HepG2 (cell line): ENCODE data around the gene HAPLN3.

Experiments
- ESRRA ChIP-seq: sonication (generic); formaldehyde crosslinking; IDR thresholded peaks from 2 replicates; pipeline ENCODE4 v1.5.1; 2020; ENCODE audit warnings: mild to moderate bottlenecking, low read depth, missing genetic modification reagents
- KAT7 ChIP-seq: IDR thresholded peaks from 2 replicates; pipeline ENCODE4 v1.6.1; 2018; ENCODE audit warnings: borderline replicate concordance, missing compliant biosample characterization
- MAX ChIP-seq: IDR thresholded peaks from 2 replicates; pipeline ENCODE4 v1.6.1; 2012; ENCODE audit warnings: inconsistent platforms
- NR3C1 ChIP-seq: sonication (generic); formaldehyde crosslinking; IDR thresholded peaks from 2 replicates; pipeline ENCODE4 v1.4.0; 2020; ENCODE audit warnings: missing genetic modification reagents
- SMAD1 ChIP-seq: sonication (generic); formaldehyde crosslinking; IDR thresholded peaks from 2 replicates; pipeline ENCODE4 v1.4.0; 2020; ENCODE audit warnings: missing genetic modification reagents, low read depth, mild to moderate bottlenecking, borderline replicate concordance
- SP1 ChIP-seq, 2 experiments: fragments of 450-650 bp in 1 of 2; sonication (generic) in 1 of 2; formaldehyde crosslinking in 1 of 2; IDR thresholded peaks; 2 replicates each; pipeline versions ENCODE4 v1.4.0 to v1.6.1; 2016 to 2020; ENCODE audit warnings: missing genetic modification reagents in 1 of 2
- ZBTB8A ChIP-seq: sonication (generic); formaldehyde crosslinking; IDR thresholded peaks from 2 replicates; pipeline ENCODE4 v1.4.0; 2020; ENCODE audit warnings: mild to moderate bottlenecking, low read depth, missing genetic modification reagents, borderline replicate concordance
- ZFX ChIP-seq: sonication (generic); formaldehyde crosslinking; IDR thresholded peaks from 2 replicates; pipeline ENCODE4 v1.4.0; 2020; ENCODE audit warnings: mild to moderate bottlenecking, low read depth, missing genetic modification reagents, moderate library complexity
- ZNF180 ChIP-seq: sonication (generic); formaldehyde crosslinking; IDR thresholded peaks from 2 replicates; pipeline ENCODE4 v1.4.0; 2020; ENCODE audit warnings: low read depth, missing genetic modification reagents, borderline replicate concordance
- ZNF446 ChIP-seq: sonication (generic); formaldehyde crosslinking; IDR thresholded peaks from 2 replicates; pipeline ENCODE4 v1.5.0; 2020; ENCODE audit warnings: mild to moderate bottlenecking, missing genetic modification reagents
- ZSCAN9 ChIP-seq: IDR thresholded peaks from 2 replicates; pipeline ENCODE4 v1.6.1; 2016; ENCODE audit warnings: borderline replicate concordance
- TF ChIP-seq, protein P1 (sequence below): sonication (generic); formaldehyde crosslinking; IDR thresholded peaks from 2 replicates; pipeline ENCODE4 v1.5.0; 2020; ENCODE audit warnings: mild to moderate bottlenecking, missing genetic modification reagents, moderate library complexity
- TF ChIP-seq, protein P2 (sequence below): sonication (generic); formaldehyde crosslinking; conservative IDR thresholded peaks from 2 replicates; pipeline ENCODE4 v1.8.0; 2022; ENCODE audit warnings: low read depth, missing genetic modification reagents

DNA sequence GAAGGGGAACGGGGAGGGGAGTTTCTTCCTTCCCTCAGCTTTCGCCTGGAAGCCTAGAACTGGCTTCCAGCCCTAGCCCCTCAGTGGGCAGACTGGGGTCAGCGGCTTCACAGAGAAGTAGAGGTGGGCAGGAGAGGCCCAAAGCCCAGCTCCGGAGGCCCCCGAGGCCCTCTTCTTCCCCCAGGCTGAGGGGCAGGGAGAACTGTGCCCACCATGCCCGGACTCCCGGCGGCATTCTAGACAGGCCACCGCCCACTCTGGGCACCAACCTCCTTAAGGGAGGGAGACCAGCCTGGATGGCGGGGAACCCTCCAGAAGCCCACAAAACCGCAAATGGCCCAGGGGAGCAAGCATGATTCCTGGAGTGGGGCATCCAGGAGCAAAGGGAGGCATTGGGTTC is 17.9 kb downstream of the HAPLN3 start:
- TF ChIP-seq, protein P1, sequence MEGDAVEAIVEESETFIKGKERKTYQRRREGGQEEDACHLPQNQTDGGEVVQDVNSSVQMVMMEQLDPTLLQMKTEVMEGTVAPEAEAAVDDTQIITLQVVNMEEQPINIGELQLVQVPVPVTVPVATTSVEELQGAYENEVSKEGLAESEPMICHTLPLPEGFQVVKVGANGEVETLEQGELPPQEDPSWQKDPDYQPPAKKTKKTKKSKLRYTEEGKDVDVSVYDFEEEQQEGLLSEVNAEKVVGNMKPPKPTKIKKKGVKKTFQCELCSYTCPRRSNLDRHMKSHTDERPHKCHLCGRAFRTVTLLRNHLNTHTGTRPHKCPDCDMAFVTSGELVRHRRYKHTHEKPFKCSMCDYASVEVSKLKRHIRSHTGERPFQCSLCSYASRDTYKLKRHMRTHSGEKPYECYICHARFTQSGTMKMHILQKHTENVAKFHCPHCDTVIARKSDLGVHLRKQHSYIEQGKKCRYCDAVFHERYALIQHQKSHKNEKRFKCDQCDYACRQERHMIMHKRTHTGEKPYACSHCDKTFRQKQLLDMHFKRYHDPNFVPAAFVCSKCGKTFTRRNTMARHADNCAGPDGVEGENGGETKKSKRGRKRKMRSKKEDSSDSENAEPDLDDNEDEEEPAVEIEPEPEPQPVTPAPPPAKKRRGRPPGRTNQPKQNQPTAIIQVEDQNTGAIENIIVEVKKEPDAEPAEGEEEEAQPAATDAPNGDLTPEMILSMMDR (CRISPR knock-in tag) = no peak
- no peak for TF ChIP-seq ZBTB8A (CRISPR knock-in tag)
- TF ChIP-seq SP1 (IDR thresholded peaks at IDR 0.05) = no peak
- TF ChIP-seq SP1 (CRISPR knock-in tag; IDR thresholded peaks at IDR 0.05) = no peak
- no peak for TF ChIP-seq NR3C1
- TF ChIP-seq MAX = no peak
- TF ChIP-seq KAT7 = no peak
- TF ChIP-seq SMAD1 (CRISPR knock-in tag) = no peak
- no peak for TF ChIP-seq ZSCAN9 (CRISPR knock-in tag)
- no peak for TF ChIP-seq ESRRA (CRISPR knock-in tag)
- TF ChIP-seq ZNF180 (CRISPR knock-in tag) = no peak
- TF ChIP-seq, protein P2, sequence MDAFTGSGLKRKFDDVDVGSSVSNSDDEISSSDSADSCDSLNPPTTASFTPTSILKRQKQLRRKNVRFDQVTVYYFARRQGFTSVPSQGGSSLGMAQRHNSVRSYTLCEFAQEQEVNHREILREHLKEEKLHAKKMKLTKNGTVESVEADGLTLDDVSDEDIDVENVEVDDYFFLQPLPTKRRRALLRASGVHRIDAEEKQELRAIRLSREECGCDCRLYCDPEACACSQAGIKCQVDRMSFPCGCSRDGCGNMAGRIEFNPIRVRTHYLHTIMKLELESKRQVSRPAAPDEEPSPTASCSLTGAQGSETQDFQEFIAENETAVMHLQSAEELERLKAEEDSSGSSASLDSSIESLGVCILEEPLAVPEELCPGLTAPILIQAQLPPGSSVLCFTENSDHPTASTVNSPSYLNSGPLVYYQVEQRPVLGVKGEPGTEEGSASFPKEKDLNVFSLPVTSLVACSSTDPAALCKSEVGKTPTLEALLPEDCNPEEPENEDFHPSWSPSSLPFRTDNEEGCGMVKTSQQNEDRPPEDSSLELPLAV = no peak
- no peak for TF ChIP-seq ZNF446 (CRISPR knock-in tag)
- no peak for TF ChIP-seq ZFX (CRISPR knock-in tag)
